ENCODE results near the gene SCFD2.

SCFD2 gene

DNA sequence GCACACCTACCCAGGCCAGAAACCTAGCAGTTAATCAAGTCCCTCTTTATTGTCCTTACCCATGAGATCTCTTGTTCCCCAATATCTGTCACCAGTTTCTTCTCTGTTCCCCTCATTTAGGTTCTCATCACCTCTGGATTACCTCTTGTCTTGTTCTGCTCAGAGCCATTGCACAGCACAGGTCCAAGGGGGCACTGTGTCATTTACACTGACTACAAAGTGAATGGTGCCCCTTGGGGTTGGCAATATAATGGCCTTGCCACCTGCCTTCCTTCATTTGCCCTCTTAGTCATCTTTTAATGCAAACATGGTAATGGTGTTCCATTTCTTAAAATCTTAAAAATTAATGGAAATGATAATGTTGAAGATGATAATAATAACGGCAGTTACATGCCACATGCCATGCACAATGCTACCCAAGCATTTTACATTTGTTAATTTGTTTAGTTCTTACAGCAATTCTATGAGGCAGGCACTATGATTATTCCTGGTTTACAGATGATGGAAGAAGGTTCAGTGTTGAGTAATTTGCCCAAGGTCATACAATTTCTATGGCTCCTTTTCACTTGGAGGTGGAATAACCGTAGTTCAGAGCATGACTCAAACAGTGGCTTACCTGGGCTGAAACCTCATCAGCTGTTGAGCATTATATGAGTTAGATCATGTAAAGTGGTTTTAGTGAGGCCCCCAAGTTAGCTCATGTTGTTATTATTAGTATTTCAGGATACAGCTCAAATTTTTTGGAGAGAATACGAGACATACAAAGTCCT is 385.9 kb downstream of the SCFD2 start:
- no peak for DNase-seq

GRCh38 chr4:52979020-52979419 is 386.8 kb downstream of the SCFD2 start:
- no peak for DNase-seq

GRCh38 chr4:52977252-52977651 is 388.6 kb downstream of the SCFD2 start:
- no peak for DNase-seq

GRCh38 chr4:52976523-52977230 is 389.2 kb downstream of the SCFD2 start:
- DNase-seq: no peak

- no peak for DNase-seq
These were observed 397.2 kb downstream of the SCFD2 start for GRCh38 chr4:52968691-52969090.

GRCh38 chr4:52968241-52968640 is 397.6 kb downstream of the SCFD2 start:
- DNase-seq: no peak

GRCh38 chr4:52966781-52967180 is 399.1 kb downstream of the SCFD2 start:
- no peak for DNase-seq

GRCh38 chr4:52966172-52966571 is 399.7 kb downstream of the SCFD2 start:
- no peak for DNase-seq

DNA sequence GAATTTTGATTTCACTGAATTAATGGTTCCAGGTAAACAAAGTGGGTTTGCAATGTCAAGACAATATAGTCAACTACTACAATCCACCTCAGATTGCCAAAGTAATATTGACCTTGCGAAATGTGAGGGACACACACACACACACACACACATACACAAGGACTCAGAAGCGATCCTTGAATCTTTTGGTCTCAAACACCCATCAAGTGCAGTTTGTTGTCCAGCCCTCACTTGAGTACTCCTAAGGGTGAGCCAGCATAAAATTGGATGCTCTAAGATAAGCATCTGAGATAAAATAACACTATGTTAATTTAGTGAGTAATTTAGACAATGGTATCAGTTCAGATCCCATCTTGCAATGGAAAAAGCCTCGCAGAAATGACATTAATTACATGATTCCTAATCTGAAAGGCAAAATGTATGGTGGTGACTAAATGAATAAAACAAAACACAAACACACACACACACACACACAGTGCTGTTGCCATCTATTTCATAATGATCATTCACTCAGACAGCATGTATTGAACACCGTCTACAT is 401.2 kb downstream of the SCFD2 start:
- no peak for DNase-seq

GRCh38 chr4:52964011-52964410 is 401.9 kb downstream of the SCFD2 start:
- DNase-seq: no peak

DNA sequence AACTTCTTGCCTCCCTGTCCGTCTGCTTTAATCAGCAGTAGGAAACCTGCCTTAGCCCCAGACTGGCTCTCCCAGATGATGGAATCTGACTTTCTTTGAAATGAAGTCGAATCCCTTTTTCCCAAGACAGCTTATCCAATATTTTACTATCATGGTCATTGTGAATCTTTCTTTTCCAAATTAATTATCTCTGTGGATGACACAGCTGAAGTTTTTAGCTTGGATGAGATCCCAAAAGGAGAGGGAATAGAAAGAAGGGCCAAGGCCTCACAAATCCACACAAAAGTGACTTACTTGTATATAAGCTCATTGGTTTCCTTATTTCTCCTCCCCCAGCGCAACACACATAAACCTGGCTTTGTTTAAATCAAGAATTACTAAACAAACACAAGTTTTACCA is 403.1 kb downstream of the SCFD2 start:
- no peak for DNase-seq

DNA sequence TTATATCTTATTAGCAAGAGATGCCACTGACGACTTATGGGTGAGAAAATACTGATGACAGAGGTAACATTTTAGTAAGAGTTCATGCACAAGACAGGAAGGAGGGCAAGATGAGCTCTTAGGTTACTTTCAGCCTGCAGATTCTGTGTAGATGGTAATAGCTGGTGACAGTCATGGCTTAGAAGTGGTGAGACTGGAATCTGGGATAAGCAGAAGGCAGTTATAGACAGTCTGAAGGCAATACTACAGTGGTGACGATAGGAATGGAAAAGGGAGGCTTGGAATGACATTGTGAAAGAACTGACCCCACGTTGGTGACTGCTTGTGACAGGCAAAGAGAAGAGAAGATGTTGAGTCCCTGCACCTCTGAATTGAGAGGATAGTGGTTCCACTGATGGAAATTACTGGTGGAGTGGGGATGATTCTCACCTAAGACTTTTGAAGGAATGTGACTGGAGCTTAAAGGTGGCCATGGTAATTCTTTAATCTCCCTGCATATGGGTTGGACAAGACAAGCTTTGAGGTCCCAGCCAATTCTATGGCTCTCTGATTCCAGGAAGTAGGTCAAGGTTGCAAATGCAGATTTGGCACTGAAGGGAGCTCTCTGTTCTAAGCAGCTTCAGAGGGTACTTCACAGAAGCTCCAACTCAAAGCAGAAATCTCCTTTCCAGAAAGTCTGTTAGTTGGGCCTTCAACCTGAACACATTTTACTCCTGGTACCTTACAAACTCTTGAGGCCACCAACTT is 404.0 kb downstream of the SCFD2 start:
- DNase-seq: no peak

DNA sequence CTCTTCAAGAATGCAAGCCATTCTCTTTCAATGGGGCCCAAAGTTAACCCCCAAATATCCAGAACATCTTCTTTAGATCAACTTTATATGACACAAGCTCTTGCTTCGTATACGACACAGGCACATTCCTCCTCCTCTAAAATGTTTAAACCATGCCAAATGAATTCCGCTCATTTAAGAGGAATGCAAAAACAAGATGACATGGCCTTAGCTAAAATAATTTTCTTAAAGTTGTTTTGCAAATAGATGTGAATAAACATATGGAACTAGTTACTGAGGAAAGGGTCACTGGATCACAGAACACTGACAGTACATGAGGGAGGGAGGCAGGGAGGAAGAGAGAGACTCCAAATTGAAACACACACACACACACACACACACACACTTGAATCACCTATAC is 406.3 kb downstream of the SCFD2 start:
- DNase-seq: no peak

DNA sequence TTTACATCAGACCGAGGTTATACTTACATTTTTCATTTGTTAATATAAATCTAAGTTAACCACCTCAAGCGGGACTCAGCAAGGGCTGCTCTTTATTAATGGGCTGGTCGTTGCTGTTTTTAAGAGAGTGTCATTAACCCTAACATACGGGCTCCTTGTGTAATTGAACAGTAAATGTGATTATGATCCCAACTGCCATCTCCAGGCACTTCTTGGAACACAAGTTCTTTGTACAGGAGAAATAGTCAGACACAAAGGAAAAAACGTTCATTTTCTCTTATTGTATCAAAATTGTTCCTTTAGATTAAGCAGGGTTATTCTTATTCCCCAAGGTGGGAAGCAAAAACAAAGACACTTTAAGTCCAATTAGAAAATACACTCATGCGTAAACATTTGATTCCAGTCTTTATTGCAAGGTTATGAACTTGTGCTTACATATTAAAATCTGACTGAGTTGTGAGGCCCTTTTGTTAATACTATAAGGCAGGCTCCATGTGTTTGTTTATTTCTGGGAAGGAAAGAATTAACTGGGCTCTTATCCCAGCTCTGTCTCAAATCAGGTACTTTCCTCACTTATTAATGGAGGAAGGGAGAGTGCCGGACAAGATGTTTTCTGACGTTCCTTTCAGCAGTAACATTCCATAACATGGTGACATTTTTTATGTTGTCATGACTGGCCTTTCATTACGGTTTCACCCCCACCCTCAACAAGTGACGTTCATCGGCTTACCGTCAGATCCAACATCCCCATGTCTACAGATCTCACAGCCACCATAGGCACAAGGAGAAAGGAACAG is 407.8 kb downstream of the SCFD2 start:
- no peak for DNase-seq

DNA sequence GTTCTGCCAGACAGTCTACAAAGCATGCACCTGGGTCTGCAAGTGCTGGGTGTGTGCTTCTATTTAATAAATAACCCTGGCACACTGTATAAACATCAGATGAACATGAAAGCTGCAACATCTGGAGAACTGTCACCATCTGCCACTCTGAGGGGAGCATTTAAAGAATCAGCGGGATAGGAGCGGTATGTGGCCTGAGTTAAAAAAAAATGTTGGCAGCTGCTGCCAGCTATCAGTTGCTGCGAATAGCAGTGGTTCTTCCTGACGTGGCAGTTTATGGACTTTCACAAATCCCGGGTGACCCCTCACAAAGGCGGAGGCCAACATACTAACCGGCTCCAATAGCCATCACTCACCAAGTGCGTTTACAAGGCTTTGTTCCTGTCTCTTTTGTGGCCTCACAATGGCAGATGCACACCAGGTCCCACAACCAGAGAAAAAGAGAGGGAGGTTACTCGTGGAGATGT is 408.6 kb downstream of the SCFD2 start:
- no peak for DNase-seq

GRCh38 chr4:52956691-52957090 is 409.2 kb downstream of the SCFD2 start:
- no peak for DNase-seq

DNA sequence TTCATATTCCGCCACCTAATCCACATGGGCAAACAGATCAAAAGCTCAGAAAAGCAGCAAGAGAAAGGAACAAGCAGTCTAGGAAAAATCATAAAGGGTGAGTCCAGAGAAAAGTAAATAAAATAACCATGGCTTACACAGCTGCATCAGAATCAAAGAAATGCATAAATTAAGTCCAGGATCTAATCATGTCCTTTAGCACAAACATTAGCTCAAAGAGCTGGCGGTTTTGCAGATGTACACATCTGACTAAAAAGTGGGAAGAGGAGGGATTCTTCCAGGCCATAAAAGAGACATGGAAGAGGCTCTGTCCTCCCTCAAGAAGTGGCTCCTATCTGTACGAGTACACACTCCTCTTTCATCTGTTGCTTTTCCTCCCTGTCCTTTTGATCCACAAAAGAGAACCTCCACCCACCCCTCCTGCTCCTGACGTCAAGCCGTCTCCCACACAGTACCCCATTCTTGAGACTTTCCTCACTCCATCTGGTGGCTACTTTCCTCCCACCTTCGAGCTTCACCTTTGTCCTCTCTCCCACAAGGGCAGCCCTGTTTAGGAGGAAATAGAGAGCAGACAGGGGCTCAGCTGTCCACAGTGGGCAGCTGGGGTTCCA is 411.2 kb downstream of the SCFD2 start:
- no peak for DNase-seq

- DNase-seq: no peak
These were observed 413.3 kb downstream of the SCFD2 start for GRCh38 chr4:52952540-52952939.

GRCh38 chr4:52951016-52951415 is 414.8 kb downstream of the SCFD2 start:
- DNase-seq: no peak

GRCh38 chr4:52950226-52950625 is 415.6 kb downstream of the SCFD2 start:
- no peak for DNase-seq

- no peak for DNase-seq
These were observed 416.5 kb downstream of the SCFD2 start for GRCh38 chr4:52949336-52949735.

DNA sequence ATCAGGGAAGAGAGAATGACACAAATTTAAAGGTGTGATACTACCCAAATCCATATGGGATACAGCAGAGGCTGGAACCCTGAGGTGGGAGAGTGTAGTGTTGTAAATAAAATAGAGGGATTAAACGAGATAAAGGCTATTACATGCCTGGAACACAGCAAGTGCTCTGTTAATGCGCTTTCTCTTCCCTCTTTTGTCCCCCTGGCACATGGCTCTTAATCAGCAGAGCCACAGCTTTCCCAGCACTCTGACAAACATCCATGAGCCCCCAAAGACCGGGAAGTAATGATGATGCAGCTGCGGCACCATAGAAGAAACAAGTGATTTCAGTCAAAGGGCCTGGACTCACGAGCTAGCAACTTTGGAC is 417.8 kb downstream of the SCFD2 start:
- DNase-seq: no peak
